Measurements from ENCODE around the gene CHRNA7. TPM values are rescaled to one million over a fixed set of nuclear protein-coding genes. Genes with fewer than 3 reads are reported as not detected.

The CHRNA7 gene
- total RNA-seq, 2 donors from 2014 or later: 1.1 TPM; not detected in 1

DNA sequence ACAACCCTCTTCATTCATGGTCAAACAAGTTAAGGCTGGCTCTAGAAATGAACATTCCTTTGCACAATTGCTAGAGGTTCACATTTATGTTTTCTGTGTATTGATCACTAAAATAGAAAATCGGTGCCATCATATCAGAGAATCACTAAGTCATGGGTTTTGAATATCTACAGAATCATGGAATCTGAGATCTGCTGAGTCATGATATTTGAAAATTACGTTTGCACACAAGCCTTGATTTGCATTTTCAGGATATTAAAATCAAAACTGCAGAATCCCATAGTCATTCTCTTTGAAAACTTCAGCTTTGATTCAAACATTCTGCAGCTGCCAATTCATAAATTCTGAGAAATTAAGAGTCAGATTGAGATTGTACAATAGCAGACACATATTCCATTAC, 26.1 kb upstream of the CHRNA7 start:
- H3K4me3 ChIP-seq: no peak overlapping the region
- no peak for DNase-seq (ENCODE audit: low spot score)
- H3K27me3 ChIP-seq: no peaks in the 10 kb centered on the region
- no peaks in the 10 kb centered on the region for H3K36me3 ChIP-seq
- TF ChIP-seq, protein P1, sequence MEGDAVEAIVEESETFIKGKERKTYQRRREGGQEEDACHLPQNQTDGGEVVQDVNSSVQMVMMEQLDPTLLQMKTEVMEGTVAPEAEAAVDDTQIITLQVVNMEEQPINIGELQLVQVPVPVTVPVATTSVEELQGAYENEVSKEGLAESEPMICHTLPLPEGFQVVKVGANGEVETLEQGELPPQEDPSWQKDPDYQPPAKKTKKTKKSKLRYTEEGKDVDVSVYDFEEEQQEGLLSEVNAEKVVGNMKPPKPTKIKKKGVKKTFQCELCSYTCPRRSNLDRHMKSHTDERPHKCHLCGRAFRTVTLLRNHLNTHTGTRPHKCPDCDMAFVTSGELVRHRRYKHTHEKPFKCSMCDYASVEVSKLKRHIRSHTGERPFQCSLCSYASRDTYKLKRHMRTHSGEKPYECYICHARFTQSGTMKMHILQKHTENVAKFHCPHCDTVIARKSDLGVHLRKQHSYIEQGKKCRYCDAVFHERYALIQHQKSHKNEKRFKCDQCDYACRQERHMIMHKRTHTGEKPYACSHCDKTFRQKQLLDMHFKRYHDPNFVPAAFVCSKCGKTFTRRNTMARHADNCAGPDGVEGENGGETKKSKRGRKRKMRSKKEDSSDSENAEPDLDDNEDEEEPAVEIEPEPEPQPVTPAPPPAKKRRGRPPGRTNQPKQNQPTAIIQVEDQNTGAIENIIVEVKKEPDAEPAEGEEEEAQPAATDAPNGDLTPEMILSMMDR (IDR thresholded peaks at IDR 0.05): no peak
- no peaks in the 10 kb centered on the region for H3K4me1 ChIP-seq
- no peaks in the 10 kb centered on the region for H3K9me3 ChIP-seq
- no peak overlapping the region for H3K27ac ChIP-seq

DNA sequence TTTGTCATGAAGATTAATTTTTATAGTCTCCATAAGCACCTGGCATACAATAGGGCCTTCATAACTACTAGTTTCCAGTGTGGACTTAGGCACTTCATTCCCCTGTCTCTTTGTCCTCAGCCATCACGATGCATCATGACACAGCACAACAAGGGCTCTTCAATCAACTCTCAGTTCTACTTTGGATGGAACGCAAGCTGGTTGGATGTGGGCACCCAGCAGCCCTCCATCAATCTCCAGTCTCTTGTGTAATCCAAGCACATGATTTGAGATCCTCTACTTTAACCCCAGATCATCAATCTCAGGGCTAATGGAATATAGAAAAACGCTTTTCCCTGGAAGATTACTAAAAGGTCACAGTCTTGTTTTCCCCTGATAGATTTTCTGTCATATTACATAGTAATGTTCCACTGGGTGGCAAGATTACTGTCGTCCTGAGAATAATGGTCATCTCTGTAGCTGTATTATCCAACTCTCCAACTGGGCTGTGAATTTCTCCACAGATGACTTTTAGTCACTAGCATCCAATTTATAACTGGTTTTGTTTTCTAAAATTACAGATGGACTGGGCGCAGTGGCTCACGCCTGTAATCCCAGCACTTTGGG, 22.9 kb upstream of the CHRNA7 start:
- Histone ChIP-seq H3K36me3 (no peaks in the 10 kb centered on the region), H3K27me3 (no peaks in the 10 kb centered on the region), H3K4me1 (no peaks in the 10 kb centered on the region), H3K9me3 (no peaks in the 10 kb centered on the region), H3K4me3 (no peak overlapping the region), H3K27ac (no peak overlapping the region)
- TF ChIP-seq, protein P1 (IDR thresholded peaks at IDR 0.05): no peak
- DNase-seq (ENCODE audit: low spot score): no peak

DNA sequence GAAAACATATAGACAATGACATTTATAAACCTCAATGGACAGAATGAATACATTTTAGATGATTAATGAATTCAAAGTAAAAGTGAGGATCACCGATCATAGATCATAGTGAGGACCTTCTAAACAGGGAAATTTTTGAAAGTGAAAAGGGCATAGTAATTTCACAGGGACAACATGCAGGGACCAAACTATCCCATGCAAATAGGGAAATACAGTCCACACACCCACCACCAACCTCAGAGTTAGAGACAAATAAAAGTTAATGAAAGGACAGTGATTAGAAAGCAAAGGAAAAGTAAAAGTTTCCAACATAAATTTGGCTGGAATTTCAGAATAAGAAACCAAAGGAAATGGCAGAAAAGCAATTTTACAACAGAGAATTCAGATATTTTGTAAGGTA, 15.4 kb upstream of the CHRNA7 start:
- Histone ChIP-seq H3K27me3 (no peaks in the 10 kb centered on the region), H3K4me1 (no peaks in the 10 kb centered on the region), H3K27ac (no peak overlapping the region), H3K36me3 (no peaks in the 10 kb centered on the region), H3K9me3 (no peaks in the 10 kb centered on the region), H3K4me3 (no peak overlapping the region)
- no peak for DNase-seq (ENCODE audit: low spot score)
- TF ChIP-seq, protein P1 (IDR thresholded peaks at IDR 0.05): no peak

DNA sequence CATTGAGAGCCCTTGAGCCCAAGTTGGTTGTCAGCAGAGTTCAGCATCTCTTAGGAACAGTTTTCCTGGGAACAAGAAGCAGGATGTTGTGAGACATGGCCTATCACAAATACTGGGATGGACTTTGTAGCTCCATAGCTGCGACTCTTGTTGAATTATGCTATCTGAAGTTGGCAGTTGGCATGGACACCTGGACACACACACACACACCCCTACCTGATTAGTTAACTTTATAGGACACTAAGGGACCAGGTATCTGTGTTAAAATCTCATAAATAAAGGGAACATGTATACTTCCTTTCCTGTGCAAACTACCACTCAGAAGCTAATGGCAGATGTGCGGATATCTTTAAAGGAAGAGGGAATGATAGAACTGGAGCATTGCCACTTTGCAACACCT, 10.2 kb upstream of the CHRNA7 start:
- Histone ChIP-seq H3K4me1 (no peaks in the 10 kb centered on the region), H3K27ac (no peak overlapping the region), H3K36me3 (no peaks in the 10 kb centered on the region), H3K27me3 (no peaks in the 10 kb centered on the region), H3K9me3 (no peaks in the 10 kb centered on the region), H3K4me3 (no peak overlapping the region)
- no peak for DNase-seq (ENCODE audit: low spot score)
- TF ChIP-seq, protein P1 (IDR thresholded peaks at IDR 0.05): no peak

DNA sequence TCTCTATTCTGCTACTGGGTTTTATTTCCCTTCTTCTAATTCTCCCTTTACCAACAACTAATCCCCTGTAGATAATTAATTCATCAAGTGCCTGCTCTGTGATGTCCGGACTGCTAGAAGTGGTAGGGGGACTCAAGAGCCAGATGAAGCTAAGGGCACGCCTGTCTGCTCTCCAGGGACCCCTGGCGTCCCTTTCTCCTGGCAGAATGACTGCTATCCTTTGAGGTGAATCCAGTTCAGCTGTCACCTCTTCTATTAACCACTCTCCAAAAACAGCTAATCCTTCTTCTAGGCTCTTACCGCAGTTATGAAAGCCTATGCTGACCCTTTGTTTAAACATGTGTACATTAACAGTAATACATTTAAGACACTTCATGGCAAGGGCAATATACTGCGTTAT, 1.4 kb upstream of the CHRNA7 start:
- Histone ChIP-seq H3K27ac (no peak overlapping the region), H3K27me3 (no peaks in the 10 kb centered on the region), H3K9me3 (no peaks in the 10 kb centered on the region), H3K36me3 (no peaks in the 10 kb centered on the region), H3K4me3 (peak overlapping the region in 1 of 2 donors; percentile 64), H3K4me1 (peaks cover 0 to 20% of the 10 kb centered on the region in 2 donors)
- DNase-seq (ENCODE audit: low spot score): no peak
- TF ChIP-seq, protein P1 (IDR thresholded peaks at IDR 0.05): no peak

DNA sequence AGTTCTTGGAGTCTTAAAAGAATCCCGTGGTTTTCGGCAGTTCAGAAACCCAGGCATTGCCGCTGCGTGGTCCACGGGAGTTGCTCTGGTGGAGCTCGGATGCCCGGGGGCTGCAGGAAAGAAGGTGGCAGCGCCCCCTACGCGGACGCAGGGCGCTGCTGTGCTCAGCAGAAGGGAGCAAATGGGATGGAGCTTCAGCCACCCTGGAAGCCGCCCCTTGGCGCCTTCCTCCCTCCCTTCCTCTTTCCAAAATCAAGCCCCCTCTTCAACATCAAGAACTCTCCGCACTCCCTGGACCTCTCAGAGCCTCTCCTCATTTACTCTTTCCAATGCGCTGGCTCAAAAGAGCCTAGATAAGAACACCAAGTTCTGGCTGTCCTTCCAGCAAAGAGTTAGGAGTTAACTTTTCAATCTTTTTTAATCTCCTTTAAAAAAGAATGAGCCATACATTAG, 880 bp upstream of the CHRNA7 start:
- Histone ChIP-seq H3K4me1 (peaks cover 0 to 20% of the 10 kb centered on the region in 2 donors), H3K9me3 (no peaks in the 10 kb centered on the region), H3K27ac (no peak overlapping the region), H3K4me3 (peak overlapping the region; percentile 63 to 64), H3K27me3 (no peaks in the 10 kb centered on the region), H3K36me3 (no peaks in the 10 kb centered on the region)
- TF ChIP-seq, protein P1 (IDR thresholded peaks at IDR 0.05): peak; percentile 27 to 59
- no peak for DNase-seq (ENCODE audit: low spot score)
